HEK293T (cell line): ENCODE data around the gene VSIR.

Source experiments
- CTCF ChIA-PET: fragments of 350-600 bp; formaldehyde crosslinking; extraction: SDS; loops from one replicate; lab custom pipeline; 2021; ENCODE audit warnings: antibody characterized with exemption, inconsistent platforms; lab: Yijun Ruan, JAX
- POLR2A ChIA-PET: fragments of 350-600 bp; formaldehyde crosslinking; extraction: SDS; loops from one replicate; lab custom pipeline; 2020; ENCODE audit warnings: antibody characterized with exemption, inconsistent platforms; lab: Yijun Ruan, JAX
- DNase-seq: peaks from one replicate; pipeline ENCODE4 v3.0.0; 2012; ENCODE audit warnings: mixed read lengths; ENCODE audit errors: extremely low spot score
- ARNT ChIP-seq: fragments of 450-650 bp; IDR thresholded peaks from 2 replicates; pipeline ENCODE4 v1.6.1; 2017; ENCODE audit warnings: mild to moderate bottlenecking
- BHLHE40 ChIP-seq: fragments of 450-650 bp; IDR thresholded peaks from 2 replicates; pipeline ENCODE4 v1.6.1; 2016; ENCODE audit warnings: mild to moderate bottlenecking, moderate library complexity, borderline replicate concordance
- CTBP1 ChIP-seq: fragments of 450-650 bp; IDR thresholded peaks from 2 replicates; pipeline ENCODE4 v1.6.1; 2016; ENCODE audit warnings: borderline replicate concordance
- ELF4 ChIP-seq: fragments of 450-650 bp; IDR thresholded peaks from 2 replicates; pipeline ENCODE4 v1.6.1; 2017; ENCODE audit warnings: antibody characterized with exemption
- FOXA1 ChIP-seq: fragments of 450-650 bp; IDR thresholded peaks from 2 replicates; pipeline ENCODE4 v1.6.1; 2016; ENCODE audit warnings: mild to moderate bottlenecking
- FOXK2 ChIP-seq: fragments of 450-650 bp; IDR thresholded peaks from 2 replicates; pipeline ENCODE4 v1.6.1; 2016; ENCODE audit warnings: mild to moderate bottlenecking
- FOXM1 ChIP-seq: fragments of 450-650 bp; IDR thresholded peaks from 2 replicates; pipeline ENCODE4 v1.6.1; 2017; ENCODE audit warnings: mild to moderate bottlenecking, borderline replicate concordance
- HDGF ChIP-seq: fragments of 450-650 bp; IDR thresholded peaks from 2 replicates; pipeline ENCODE4 v1.6.1; 2017; ENCODE audit warnings: antibody characterized with exemption, borderline replicate concordance
- L3MBTL2 ChIP-seq: fragments of 450-650 bp; conservative IDR thresholded peaks from 2 replicates; pipeline ENCODE4 v1.6.1; 2016; ENCODE audit warnings: mild to moderate bottlenecking
- LEF1 ChIP-seq: fragments of 450-650 bp; IDR thresholded peaks from 2 replicates; pipeline ENCODE4 v1.6.1; 2017; ENCODE audit warnings: mild to moderate bottlenecking, borderline replicate concordance
- NFRKB ChIP-seq: fragments of 450-650 bp; IDR thresholded peaks from 2 replicates; pipeline ENCODE4 v1.6.1; 2016; ENCODE audit warnings: mild to moderate bottlenecking, moderate library complexity
- SP1 ChIP-seq: fragments of 450-650 bp; IDR thresholded peaks from 2 replicates; pipeline ENCODE4 v1.6.1; 2017
- SUZ12 ChIP-seq: fragments of 450-650 bp; IDR thresholded peaks from 2 replicates; pipeline ENCODE4 v1.6.1; 2016; ENCODE audit warnings: mild to moderate bottlenecking
- TARDBP ChIP-seq: fragments of 450-650 bp; IDR thresholded peaks from 2 replicates; pipeline ENCODE4 v1.6.1; 2016
- ZNF384 ChIP-seq: fragments of 450-650 bp; IDR thresholded peaks from 2 replicates; pipeline ENCODE4 v1.6.1; 2016
- TF ChIP-seq, protein P1 (sequence below): fragments of 450-650 bp; IDR thresholded peaks from 2 replicates; pipeline ENCODE4 v1.6.1; 2016

Gene VSIR

DNA sequence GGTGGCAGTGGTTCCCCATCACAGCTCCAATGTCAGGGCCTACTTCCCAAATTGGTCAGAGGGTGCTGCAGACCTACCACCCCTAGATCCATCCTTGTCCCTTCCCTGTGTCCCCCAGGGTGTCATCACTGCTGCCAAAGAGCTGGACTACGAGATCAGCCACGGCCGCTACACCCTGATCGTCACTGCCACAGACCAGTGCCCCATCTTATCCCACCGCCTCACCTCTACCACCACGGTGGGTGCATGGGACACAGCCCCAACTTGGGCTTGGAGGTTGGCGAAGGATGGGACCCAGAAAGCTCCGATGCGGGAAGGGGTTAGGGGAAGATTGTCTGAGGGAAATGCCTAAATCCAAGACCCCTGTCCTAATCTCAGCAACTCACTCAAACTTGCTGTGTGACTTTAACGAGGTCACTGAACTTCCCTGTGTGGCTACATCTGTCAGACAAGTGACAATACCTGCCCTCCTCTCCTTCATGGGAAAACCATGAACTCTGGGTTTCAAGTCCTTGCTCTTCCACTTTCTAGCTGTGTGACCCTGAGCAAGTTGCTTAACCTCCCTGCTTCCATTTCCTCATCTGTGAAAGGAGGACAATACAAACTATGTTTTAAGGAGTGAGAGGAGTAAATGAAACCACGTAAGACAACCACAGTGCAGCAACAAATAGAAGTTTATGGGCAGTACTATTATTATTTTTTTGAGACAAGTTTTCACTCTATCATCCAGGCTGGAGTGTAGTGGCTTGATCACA lies 4.9 kb upstream of the VSIR start:
- no peak for TF ChIP-seq NFRKB
- no peak for TF ChIP-seq ARNT
- TF ChIP-seq TARDBP: no peak
- no peak for TF ChIP-seq LEF1
- TF ChIP-seq ELF4: no peak
- TF ChIP-seq BHLHE40: no peak
- DNase-seq: no peak
- ChIA-PET CTCF (no interaction called here), POLR2A (no interaction called here)

DNA sequence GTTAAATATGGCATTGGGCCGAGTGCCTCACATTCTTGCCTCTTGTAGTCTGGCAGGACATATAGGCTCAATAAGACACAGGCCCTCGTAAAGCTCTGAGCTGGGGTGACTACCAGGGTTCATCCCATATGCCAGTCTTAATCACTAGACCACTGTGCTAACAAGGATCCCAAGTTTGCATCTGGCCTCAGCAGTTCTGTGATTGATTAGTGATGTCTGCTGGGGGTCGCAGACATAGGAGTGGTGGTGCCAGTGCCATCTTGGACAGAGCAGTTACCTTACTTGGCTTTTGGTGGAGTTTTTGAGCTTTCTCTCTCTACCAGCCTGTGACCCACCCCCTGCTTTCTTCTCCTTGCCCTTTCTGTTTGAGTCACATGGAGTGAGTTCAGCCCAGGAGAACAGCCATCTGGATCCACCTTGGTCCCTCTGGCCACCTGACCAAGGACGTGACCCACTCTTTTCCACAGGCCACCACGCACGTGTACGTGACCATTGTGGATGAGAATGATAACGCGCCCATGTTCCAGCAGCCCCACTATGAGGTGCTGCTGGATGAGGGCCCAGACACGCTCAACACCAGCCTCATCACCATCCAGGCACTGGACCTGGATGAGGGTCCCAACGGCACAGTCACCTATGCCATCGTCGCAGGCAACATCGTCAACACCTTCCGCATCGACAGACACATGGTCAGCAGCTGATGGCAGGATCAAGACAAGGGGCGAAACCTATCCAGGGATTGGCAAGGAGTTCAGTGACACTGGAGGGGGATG lies 4.1 kb upstream of the VSIR start:
- POLR2A ChIA-PET: no interaction called here
- DNase-seq: no peak
- TF ChIP-seq FOXA1: no peak
- TF ChIP-seq ZNF384: no peak
- no peak for TF ChIP-seq LEF1
- TF ChIP-seq SUZ12: no peak
- TF ChIP-seq SP1: no peak
- TF ChIP-seq, protein P1, sequence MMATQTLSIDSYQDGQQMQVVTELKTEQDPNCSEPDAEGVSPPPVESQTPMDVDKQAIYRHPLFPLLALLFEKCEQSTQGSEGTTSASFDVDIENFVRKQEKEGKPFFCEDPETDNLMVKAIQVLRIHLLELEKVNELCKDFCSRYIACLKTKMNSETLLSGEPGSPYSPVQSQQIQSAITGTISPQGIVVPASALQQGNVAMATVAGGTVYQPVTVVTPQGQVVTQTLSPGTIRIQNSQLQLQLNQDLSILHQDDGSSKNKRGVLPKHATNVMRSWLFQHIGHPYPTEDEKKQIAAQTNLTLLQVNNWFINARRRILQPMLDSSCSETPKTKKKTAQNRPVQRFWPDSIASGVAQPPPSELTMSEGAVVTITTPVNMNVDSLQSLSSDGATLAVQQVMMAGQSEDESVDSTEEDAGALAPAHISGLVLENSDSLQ: no peak
- TF ChIP-seq CTBP1: no peak
- no peak for TF ChIP-seq ELF4
- no peak for TF ChIP-seq ARNT
- no peak for TF ChIP-seq TARDBP
- TF ChIP-seq L3MBTL2: no peak
- CTCF ChIA-PET: interaction anchor here (0.6 kb wide), 1 partner anchor 471 kb away, joined by 3 read pairs; no protein-coding TSS in a partner anchor

DNA sequence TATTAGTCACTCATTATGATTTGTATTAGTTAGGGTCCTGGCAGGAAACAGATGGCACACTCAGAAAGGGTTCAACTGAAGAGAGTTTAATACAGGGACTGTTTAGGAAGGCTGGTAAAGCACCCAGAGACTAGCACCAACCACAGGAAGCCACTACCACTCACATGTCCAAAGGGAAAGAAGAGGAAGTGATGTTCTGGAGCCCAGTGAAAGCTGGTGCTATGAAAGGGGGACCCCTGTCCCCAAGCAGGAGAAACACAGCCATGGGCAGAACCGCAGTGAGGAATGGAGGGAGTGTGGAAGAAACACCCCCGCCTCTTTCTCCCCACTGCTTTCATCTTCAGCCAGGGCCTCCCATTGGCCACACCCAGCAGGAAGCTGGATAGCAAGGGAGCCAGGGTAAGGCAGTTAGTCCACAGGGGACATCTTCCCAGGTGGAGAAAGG lies 3.2 kb upstream of the VSIR start:
- CTCF ChIA-PET: no interaction called here
- POLR2A ChIA-PET: no interaction called here
- TF ChIP-seq SP1: no peak
- no peak for TF ChIP-seq NFRKB
- TF ChIP-seq ARNT: no peak
- TF ChIP-seq ZNF384: no peak
- TF ChIP-seq, protein P1: no peak
- no peak for TF ChIP-seq HDGF
- no peak for TF ChIP-seq BHLHE40
- TF ChIP-seq L3MBTL2: no peak
- no peak for TF ChIP-seq SUZ12
- TF ChIP-seq ELF4: no peak
- TF ChIP-seq FOXM1: no peak
- TF ChIP-seq FOXA1: no peak
- no peak for TF ChIP-seq FOXK2
- DNase-seq: no peak

DNA sequence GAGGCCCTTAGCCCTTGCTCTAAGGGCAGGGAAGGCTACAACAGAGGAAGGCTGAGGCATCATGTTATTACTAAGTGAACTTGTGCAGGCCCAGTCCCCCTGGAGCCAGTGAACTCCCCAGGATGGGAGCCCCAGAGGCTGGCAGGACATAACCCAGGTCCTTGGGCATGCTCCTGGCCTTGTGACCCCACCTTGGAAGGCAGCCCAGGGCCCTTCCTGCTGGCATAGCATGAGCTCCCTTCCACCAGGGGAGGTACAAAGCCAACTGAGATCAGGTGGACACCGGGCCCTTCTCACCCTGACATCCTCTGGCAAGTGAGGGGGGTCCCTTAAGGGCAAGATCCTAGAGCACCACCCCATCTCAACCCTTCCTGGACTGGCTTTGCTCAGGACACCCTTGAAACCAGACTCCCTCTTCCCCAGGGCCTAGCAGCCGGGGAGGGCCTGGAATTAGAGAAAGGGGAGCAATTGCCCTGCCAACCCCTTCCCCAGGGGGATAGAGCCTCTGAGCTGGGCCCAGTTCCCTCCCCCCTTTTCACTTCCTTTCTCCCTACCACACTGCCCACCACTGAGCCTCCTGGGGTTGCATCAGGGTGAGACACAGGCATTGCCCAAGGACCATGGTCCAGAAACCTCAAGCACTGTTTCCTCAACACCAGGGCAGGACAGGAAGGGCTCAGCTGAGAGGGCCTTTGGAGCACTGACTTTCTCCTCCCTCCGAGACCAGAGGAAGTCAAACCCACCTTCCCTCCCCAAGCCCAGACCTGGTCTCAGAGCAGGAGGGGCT lies 1.8 kb upstream of the VSIR start:
- CTCF ChIA-PET: interaction anchor here (1.0 to 1.9 kb wide), 2 partner anchors 29 to 121 kb away, joined by 3 to 7 read pairs; no protein-coding TSS in a partner anchor

DNA sequence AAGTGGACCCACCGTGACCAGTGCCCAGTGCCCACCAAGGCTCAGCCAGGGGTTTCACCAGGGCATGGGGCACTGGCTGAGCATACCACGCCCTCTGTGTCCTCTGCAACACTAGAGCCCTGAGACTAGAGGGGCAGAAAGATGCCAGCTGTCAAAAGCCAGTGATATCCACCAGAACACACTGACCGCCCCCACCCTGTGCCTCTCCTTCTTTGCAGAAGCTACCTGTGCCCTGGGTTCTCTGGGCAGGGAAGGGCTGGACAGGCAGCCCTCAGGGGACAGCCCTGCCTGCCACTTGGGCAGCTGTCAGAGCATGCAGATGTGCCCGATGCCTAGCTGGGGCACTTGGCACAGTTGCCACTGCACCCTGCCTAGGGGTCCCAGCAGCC lies 494 bp downstream of the VSIR start:
- no peak for DNase-seq
- POLR2A ChIA-PET: interaction anchor here (0.5 to 1.2 kb wide), 3 partner anchors 13 to 114 kb away, joined by 3 read pairs; no protein-coding TSS in a partner anchor
- TF ChIP-seq L3MBTL2 (no peak), CTBP1 (no peak), SUZ12 (no peak), ARNT (no peak), ELF4 (no peak), TARDBP (no peak), FOXM1 (no peak), SP1 (no peak), FOXK2 (no peak), ZNF384 (no peak), NFRKB (no peak), HDGF (no peak), LEF1 (no peak), FOXA1 (no peak)
- TF ChIP-seq, protein P1: no peak
- CTCF ChIA-PET: interaction anchor here (0.7 to 1.9 kb wide), 9 partner anchors 8 to 870 kb away, joined by 3 to 7 read pairs (median 4); no protein-coding TSS in a partner anchor

More for the DNA sequence above, 1.8 kb upstream of the VSIR start:
- POLR2A ChIA-PET: no interaction called here
- DNase-seq: no peak
- TF ChIP-seq NFRKB: no peak
- TF ChIP-seq ELF4: no peak
- TF ChIP-seq FOXA1: no peak
